HepG2 (cell line): ENCODE results near the gene BACE1-AS. TPM values are rescaled to one million over a fixed set of nuclear protein-coding genes. Genes with fewer than 3 reads are reported as not detected.

Experiments used
- ATAC-seq: fragments of 200-7000 bp; cut with Tn5 transposase; 3 replicates; pipeline ENCODE4 v1.9.1; 2020; ENCODE audit warnings: mild to moderate bottlenecking, moderate library complexity
- BruUV-seq: library from RNA; stranded (reverse); fragments of 400-500 nt; replicated peaks from 2 replicates; lab custom pipeline; 2021; lab: Mats Ljungman, UMichigan
- CTCF ChIA-PET: fragments of 300-600 bp; formaldehyde crosslinking; extraction: SDS; loops from one replicate; lab custom pipeline; 2021; ENCODE audit warnings: low total read pairs, inconsistent platforms, low intra/inter-chr PET ratio; lab: Yijun Ruan, JAX
- POLR2A ChIA-PET: fragments of 350-600 bp; sonication (Branson Sonifier 250); formaldehyde crosslinking; loops from one replicate; lab custom pipeline; 2020; ENCODE audit warnings: antibody characterized with exemption, inconsistent platforms; lab: Yijun Ruan, JAX
- DNase-seq: peaks from one replicate; pipeline ENCODE4 v3.0.0-alpha.2; 2015; ENCODE audit warnings: low spot score
- FAIRE-seq: peaks from 3 replicates; lab custom pipeline; 2011; peaks lifted over from hg19 to GRCh38; lab: Jason Lieb, UNC
- H2AFZ ChIP-seq: one replicate; pipeline ENCODE4 v1.6.1; 2011; ENCODE audit warnings: low read length, inconsistent platforms
- H3K27ac ChIP-seq: fragments of 300-600 bp; 3 replicates; pipeline ENCODE4 v1.8.0; 2011; ENCODE audit warnings: mixed run types, mild to moderate bottlenecking, mixed read lengths, low read length, inconsistent platforms; ENCODE audit not compliant: insufficient read depth; ENCODE audit errors: extremely low read length
- H3K27me3 ChIP-seq, 2 experiments: fragments of 200-600 bp in 1 of 2; 2 replicates in 1 of 2; 3 replicates in 1 of 2; pipeline versions ENCODE4 v1.6.0 to v1.8.0; 2011; ENCODE audit warnings: low read length in 2 of 2, mild to moderate bottlenecking in 2 of 2, moderate library complexity in 2 of 2, inconsistent platforms in 1 of 2; ENCODE audit not compliant: insufficient read depth in 2 of 2, control insufficient read depth in 1 of 2
- H3K36me3 ChIP-seq, 2 experiments: fragments of 200-600 bp in 1 of 2; replicated peaks in 1 of 2; 2 replicates in 1 of 2; 3 replicates in 1 of 2; pipeline versions ENCODE4 v1.5.1 to v1.8.0; 2011; ENCODE audit warnings: low read length in 2 of 2, inconsistent platforms in 1 of 2; ENCODE audit not compliant: insufficient read depth in 2 of 2, control insufficient read depth in 1 of 2
- H3K4me1 ChIP-seq: 2 replicates; pipeline ENCODE4 v1.5.1; 2012; ENCODE audit warnings: low read length, inconsistent platforms; ENCODE audit not compliant: insufficient read depth
- H3K4me2 ChIP-seq: 2 replicates; pipeline ENCODE4 v1.6.0; 2011; ENCODE audit warnings: low read depth, low read length, inconsistent platforms
- H3K4me3 ChIP-seq, 3 experiments: fragments of 200-600 bp in 1 of 3; sonication (generic), shearing (Covaris generic) in 1 of 3; replicated peaks in 1 of 3; 2 replicates each; pipeline ENCODE4 v1.5.1; 2011 to 2016; ENCODE audit warnings: low read length in 3 of 3, inconsistent platforms in 2 of 3, low read depth in 2 of 3, mild to moderate bottlenecking in 2 of 3, control low read depth in 1 of 3, mixed read lengths in 1 of 3; ENCODE audit not compliant: insufficient read depth in 1 of 3
- H3K79me2 ChIP-seq: one replicate; pipeline ENCODE4 v1.6.1; 2011; ENCODE audit warnings: low read length, inconsistent platforms; ENCODE audit not compliant: insufficient read depth
- H3K9ac ChIP-seq: 2 replicates; pipeline ENCODE4 v1.6.0; 2011; ENCODE audit warnings: mild to moderate bottlenecking, low read depth, low read length, inconsistent platforms; ENCODE audit not compliant: insufficient read depth
- H3K9me3 ChIP-seq: 2 replicates; pipeline ENCODE4 v1.5.1; 2012; ENCODE audit warnings: mild to moderate bottlenecking, low read length
- H4K20me1 ChIP-seq: 2 replicates; pipeline ENCODE4 v1.6.0; 2011; ENCODE audit warnings: inconsistent platforms, mild to moderate bottlenecking, low read length, moderate library complexity; ENCODE audit not compliant: insufficient read depth
- CHD4 ChIP-seq: fragments of 200-600 bp; sonication (generic); IDR thresholded peaks from 2 replicates; pipeline ENCODE4 v1.7.0; 2017; ENCODE audit warnings: mild to moderate bottlenecking, low read length, borderline replicate concordance
- GABPB1 ChIP-seq: IDR thresholded peaks from 2 replicates; pipeline ENCODE4 v1.6.1; 2016; ENCODE audit warnings: mild to moderate bottlenecking, missing genetic modification reagents, moderate library complexity, missing compliant biosample characterization
- HOXA7 ChIP-seq: sonication (generic); formaldehyde crosslinking; IDR thresholded peaks from 2 replicates; pipeline ENCODE4 v1.8.1; 2022; ENCODE audit warnings: mild to moderate bottlenecking, missing genetic modification reagents, moderate library complexity
- PTBP1 ChIP-seq: fragments of 200-400 bp; formaldehyde crosslinking; IDR thresholded peaks from 2 replicates; pipeline ENCODE4 v1.6.1; 2018; ENCODE audit warnings: low read length, low read depth; ENCODE audit not compliant: poor library complexity, severe bottlenecking
- RELA ChIP-seq: sonication (generic); formaldehyde crosslinking; IDR thresholded peaks from 2 replicates; pipeline ENCODE4 v1.4.0; 2020; ENCODE audit warnings: missing genetic modification reagents
- SP4 ChIP-seq: sonication (generic); formaldehyde crosslinking; IDR thresholded peaks from 2 replicates; pipeline ENCODE4 v1.8.1; 2023; ENCODE audit warnings: mild to moderate bottlenecking, missing genetic modification reagents
- TP53 ChIP-seq: sonication (generic); formaldehyde crosslinking; conservative IDR thresholded peaks from 2 replicates; pipeline ENCODE4 v1.4.0; 2020; ENCODE audit warnings: missing genetic modification reagents
- ZFP36L1 ChIP-seq: sonication (generic); formaldehyde crosslinking; IDR thresholded peaks from 2 replicates; pipeline ENCODE4 v1.8.0; 2022; ENCODE audit warnings: mild to moderate bottlenecking, missing genetic modification reagents, moderate library complexity
- ZNF17 ChIP-seq: sonication (generic); formaldehyde crosslinking; IDR thresholded peaks from 2 replicates; pipeline ENCODE4 v1.5.0; 2020; ENCODE audit warnings: mild to moderate bottlenecking, missing genetic modification reagents
- ZNF282 ChIP-seq: fragments of 450-650 bp; IDR thresholded peaks from 2 replicates; pipeline ENCODE4 v1.6.1; 2018; ENCODE audit not compliant: partially characterized antibody
- WGBS: methylation state at CpG from one replicate; pipeline ENCODE4 v1.1.6; 2017; ENCODE audit warnings: low lambda C conversion rate; 5-methylcytosine and 5-hydroxymethylcytosine counted together
- in situ Hi-C: cut with HindIII; loops from 2 replicates; pipeline ENCODE4 v1.10.0; 2017; ENCODE audit warnings: low pct_unique_long_range_greater_than_20kb; ENCODE audit not compliant: extremely low pct_ligation_motif_present
- intact Hi-C: fragments of 100-400 bp; cut with micrococcal nuclease; formaldehyde crosslinking; loops from one replicate; pipeline ENCODE4 v1.10.0; 2022; ENCODE audit not compliant: unreplicated experiment
- polyA plus RNA-seq, 8 experiments: library from polyadenylated mRNA; depleted of rRNA in 3 of 8; stranded (reverse) in 7 of 8; unstranded in 1 of 8; fragments of >200 nt; fragmentation: Illumina TruSeq in 4 of 8; extraction: Trizol in 4 of 8; gene quantifications; 2 replicates each; pipeline versions ENCODE4 v1.2.1 to v1.2.3, GENCODE V29; 2011 to 2016; ENCODE audit warnings: low read depth in 4 of 8, missing spikeins in 1 of 8, mixed read lengths in 1 of 8; ENCODE audit not compliant: insufficient read depth in 1 of 8
- total RNA-seq, 5 experiments: library from RNA; depleted of rRNA; stranded (reverse); fragments of >200 nt; fragmentation: Illumina TruSeq; extraction: Trizol; gene quantifications; 2 replicates each; pipeline ENCODE4 v1.2.3, GENCODE V29; 2016; ENCODE audit warnings: low read depth in 1 of 5
- TF ChIP-seq, protein P1 (sequence below): sonication (generic); formaldehyde crosslinking; IDR thresholded peaks from 2 replicates; pipeline ENCODE4 v1.9.0; 2021; ENCODE audit warnings: missing genetic modification reagents, borderline replicate concordance
- TF ChIP-seq, protein P2 (sequence below): sonication (generic); formaldehyde crosslinking; IDR thresholded peaks from 2 replicates; pipeline ENCODE4 v1.4.0; 2020; ENCODE audit warnings: mild to moderate bottlenecking, missing genetic modification reagents
- TF ChIP-seq, protein P3 (sequence below): sonication (generic); formaldehyde crosslinking; IDR thresholded peaks from 2 replicates; pipeline ENCODE4 v1.5.0; 2020; ENCODE audit warnings: mild to moderate bottlenecking, missing genetic modification reagents, moderate library complexity

The BACE1-AS gene
- total and polyA plus RNA-seq, 2 of the 13 experiments (the other 11 are each of a cell fraction or from before 2014, with no cell fraction given) = 2.0 to 3.9 TPM

DNA sequence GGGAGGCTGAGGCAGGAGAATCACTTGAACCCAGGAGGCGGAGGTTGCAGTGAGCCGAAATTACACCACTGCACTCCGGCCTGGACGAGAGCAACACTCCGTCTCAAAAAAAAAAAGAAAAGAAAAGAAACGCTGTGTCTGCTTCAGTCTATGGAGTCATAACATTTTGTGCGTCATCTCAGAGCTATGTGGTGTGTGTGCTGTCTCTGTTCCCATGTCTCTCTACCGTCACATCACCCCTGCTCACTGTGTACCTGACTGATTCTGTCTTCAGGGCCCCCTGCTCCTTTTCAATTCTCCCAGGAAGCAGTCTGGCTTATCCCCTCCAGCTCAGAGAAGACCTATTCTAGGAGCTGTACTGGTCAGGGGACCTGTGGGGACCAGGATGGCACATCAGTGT, 7.0 kb downstream of the BACE1-AS start:
- POLR2A ChIA-PET = interaction anchor here (6.5 kb wide), 1 partner anchor 30 kb away, joined by 33 read pairs; the partner anchor contains the start of gene CEP164

More for the DNA sequence above, 7.0 kb downstream of the BACE1-AS start:
- H3K4me1 ChIP-seq = peaks cover 51% of the 10 kb centered on the region
- no peaks in the 10 kb centered on the region for H3K9me3 ChIP-seq
- intact Hi-C loops (no loop called here), in situ Hi-C loops (no loop called here)
- peaks cover 2% of the 10 kb centered on the region for H3K79me2 ChIP-seq
- no peaks in the 10 kb centered on the region for H4K20me1 ChIP-seq
- H3K9ac ChIP-seq = no peak overlapping the region
- no peak for ATAC-seq
- FAIRE-seq = no peak
- no TSS peak for BruUV-seq
- CTCF ChIA-PET = no interaction called here
- no peak for DNase-seq
- H3K27ac ChIP-seq = no peak overlapping the region
- TF ChIP-seq, protein P1, sequence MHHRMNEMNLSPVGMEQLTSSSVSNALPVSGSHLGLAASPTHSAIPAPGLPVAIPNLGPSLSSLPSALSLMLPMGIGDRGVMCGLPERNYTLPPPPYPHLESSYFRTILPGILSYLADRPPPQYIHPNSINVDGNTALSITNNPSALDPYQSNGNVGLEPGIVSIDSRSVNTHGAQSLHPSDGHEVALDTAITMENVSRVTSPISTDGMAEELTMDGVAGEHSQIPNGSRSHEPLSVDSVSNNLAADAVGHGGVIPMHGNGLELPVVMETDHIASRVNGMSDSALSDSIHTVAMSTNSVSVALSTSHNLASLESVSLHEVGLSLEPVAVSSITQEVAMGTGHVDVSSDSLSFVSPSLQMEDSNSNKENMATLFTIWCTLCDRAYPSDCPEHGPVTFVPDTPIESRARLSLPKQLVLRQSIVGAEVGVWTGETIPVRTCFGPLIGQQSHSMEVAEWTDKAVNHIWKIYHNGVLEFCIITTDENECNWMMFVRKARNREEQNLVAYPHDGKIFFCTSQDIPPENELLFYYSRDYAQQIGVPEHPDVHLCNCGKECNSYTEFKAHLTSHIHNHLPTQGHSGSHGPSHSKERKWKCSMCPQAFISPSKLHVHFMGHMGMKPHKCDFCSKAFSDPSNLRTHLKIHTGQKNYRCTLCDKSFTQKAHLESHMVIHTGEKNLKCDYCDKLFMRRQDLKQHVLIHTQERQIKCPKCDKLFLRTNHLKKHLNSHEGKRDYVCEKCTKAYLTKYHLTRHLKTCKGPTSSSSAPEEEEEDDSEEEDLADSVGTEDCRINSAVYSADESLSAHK (CRISPR knock-in tag) = no peak
- TF ChIP-seq, protein P2, sequence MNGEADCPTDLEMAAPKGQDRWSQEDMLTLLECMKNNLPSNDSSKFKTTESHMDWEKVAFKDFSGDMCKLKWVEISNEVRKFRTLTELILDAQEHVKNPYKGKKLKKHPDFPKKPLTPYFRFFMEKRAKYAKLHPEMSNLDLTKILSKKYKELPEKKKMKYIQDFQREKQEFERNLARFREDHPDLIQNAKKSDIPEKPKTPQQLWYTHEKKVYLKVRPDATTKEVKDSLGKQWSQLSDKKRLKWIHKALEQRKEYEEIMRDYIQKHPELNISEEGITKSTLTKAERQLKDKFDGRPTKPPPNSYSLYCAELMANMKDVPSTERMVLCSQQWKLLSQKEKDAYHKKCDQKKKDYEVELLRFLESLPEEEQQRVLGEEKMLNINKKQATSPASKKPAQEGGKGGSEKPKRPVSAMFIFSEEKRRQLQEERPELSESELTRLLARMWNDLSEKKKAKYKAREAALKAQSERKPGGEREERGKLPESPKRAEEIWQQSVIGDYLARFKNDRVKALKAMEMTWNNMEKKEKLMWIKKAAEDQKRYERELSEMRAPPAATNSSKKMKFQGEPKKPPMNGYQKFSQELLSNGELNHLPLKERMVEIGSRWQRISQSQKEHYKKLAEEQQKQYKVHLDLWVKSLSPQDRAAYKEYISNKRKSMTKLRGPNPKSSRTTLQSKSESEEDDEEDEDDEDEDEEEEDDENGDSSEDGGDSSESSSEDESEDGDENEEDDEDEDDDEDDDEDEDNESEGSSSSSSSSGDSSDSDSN (CRISPR knock-in tag) = no peak
- TF ChIP-seq ZFP36L1 (no peak), GABPB1 (no peak), RELA (CRISPR knock-in tag) (no peak), CHD4 (no peak), PTBP1 (no peak), HOXA7 (CRISPR knock-in tag) (no peak), ZNF17 (CRISPR knock-in tag) (no peak), SP4 (CRISPR knock-in tag) (no peak), TP53 (CRISPR knock-in tag) (no peak), ZNF282 (no peak)
- TF ChIP-seq, protein P3, sequence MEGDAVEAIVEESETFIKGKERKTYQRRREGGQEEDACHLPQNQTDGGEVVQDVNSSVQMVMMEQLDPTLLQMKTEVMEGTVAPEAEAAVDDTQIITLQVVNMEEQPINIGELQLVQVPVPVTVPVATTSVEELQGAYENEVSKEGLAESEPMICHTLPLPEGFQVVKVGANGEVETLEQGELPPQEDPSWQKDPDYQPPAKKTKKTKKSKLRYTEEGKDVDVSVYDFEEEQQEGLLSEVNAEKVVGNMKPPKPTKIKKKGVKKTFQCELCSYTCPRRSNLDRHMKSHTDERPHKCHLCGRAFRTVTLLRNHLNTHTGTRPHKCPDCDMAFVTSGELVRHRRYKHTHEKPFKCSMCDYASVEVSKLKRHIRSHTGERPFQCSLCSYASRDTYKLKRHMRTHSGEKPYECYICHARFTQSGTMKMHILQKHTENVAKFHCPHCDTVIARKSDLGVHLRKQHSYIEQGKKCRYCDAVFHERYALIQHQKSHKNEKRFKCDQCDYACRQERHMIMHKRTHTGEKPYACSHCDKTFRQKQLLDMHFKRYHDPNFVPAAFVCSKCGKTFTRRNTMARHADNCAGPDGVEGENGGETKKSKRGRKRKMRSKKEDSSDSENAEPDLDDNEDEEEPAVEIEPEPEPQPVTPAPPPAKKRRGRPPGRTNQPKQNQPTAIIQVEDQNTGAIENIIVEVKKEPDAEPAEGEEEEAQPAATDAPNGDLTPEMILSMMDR (CRISPR knock-in tag) = no peak
- H3K4me2 ChIP-seq = no peak overlapping the region
- H3K4me3 ChIP-seq = no peak overlapping the region
- WGBS = 98% methylated on average over 8 of the region's 8 CpGs
- no peaks in the 10 kb centered on the region for H3K27me3 ChIP-seq
- no peak overlapping the region for H2AFZ ChIP-seq
- H3K36me3 ChIP-seq = peaks cover 0 to 4% of the 10 kb centered on the region in 2 experiments; a peak in 1 of 5 replicates
